GM13977 (cell line): ENCODE data around the gene SLIT3.

Source experiments
- DNase-seq: peaks from one replicate; pipeline ENCODE4 v3.0.0; 2012; ENCODE audit warnings: low spot score
- CTCF ChIP-seq: IDR thresholded peaks from 2 replicates; pipeline ENCODE4 v1.5.1; 2012; ENCODE audit warnings: mild to moderate bottlenecking, control low read depth; ENCODE audit not compliant: insufficient read depth; ENCODE audit errors: extremely low read depth, missing control alignments
- in situ Hi-C: fragments of 300-500 bp; cut with MboI; formaldehyde crosslinking; loops from one replicate; pipeline ENCODE4 v1.12.0; 2022; ENCODE audit warnings: low sequenced_read_pairs, low pct_unique_long_range_greater_than_20kb, mixed read lengths, inconsistent platforms; ENCODE audit not compliant: unreplicated experiment

Gene SLIT3

GRCh38 chr5:168844016-168844921 is 456.7 kb downstream of the SLIT3 start:
- no peak for TF ChIP-seq CTCF
- no peak for DNase-seq
- in situ Hi-C loops: no loop called here

- TF ChIP-seq CTCF: no peak
- no peak for DNase-seq
- in situ Hi-C loops: no loop called here
Observed at GRCh38 chr5:168843277-168844015, 457.5 kb downstream of the SLIT3 start.

GRCh38 chr5:168842571-168843205 is 458.3 kb downstream of the SLIT3 start:
- no peak for TF ChIP-seq CTCF
- in situ Hi-C loops: no loop called here
- no peak for DNase-seq

GRCh38 chr5:168837852-168838251 is 463.1 kb downstream of the SLIT3 start:
- in situ Hi-C loops: no loop called here
- DNase-seq: no peak
- TF ChIP-seq CTCF: no peak

- DNase-seq: no peak
- no peak for TF ChIP-seq CTCF
- in situ Hi-C loops: no loop called here
Observed at GRCh38 chr5:168836603-168837231, 464.2 kb downstream of the SLIT3 start.

GRCh38 chr5:168833936-168834335 is 467.0 kb downstream of the SLIT3 start:
- TF ChIP-seq CTCF: no peak
- DNase-seq: no peak
- in situ Hi-C loops: no loop called here
